ENCODE data around the gene DOCK6. TPM values are rescaled to one million over a fixed set of nuclear protein-coding genes. Genes with fewer than 3 reads are reported as not detected.

The DOCK6 gene
- total and polyA plus RNA-seq, 2 donors (not counting 1 experiment from before 2014, with no cell fraction given), result 6.9 to 17.7 TPM

- no peaks in the 10 kb centered on the region for H3K9me3 ChIP-seq (ENCODE audit: control insufficient read depth, insufficient read depth, low read depth, low read length)
- no peak overlapping the region for H3K9ac ChIP-seq (ENCODE audit: insufficient read depth, low read length)
- H3K27me3 ChIP-seq (ENCODE audit: control insufficient read depth, insufficient read depth, low read length), result no peaks in the 10 kb centered on the region
- DNase-seq (ENCODE audit: low read depth in 2 of 2), result no peak
- H3K27ac ChIP-seq (ENCODE audit: insufficient read depth, low read length), result no peak overlapping the region
- H4K20me1 ChIP-seq (ENCODE audit: control insufficient read depth, extremely low read depth, insufficient read depth, low read length), result no peaks in the 10 kb centered on the region
- no peaks in the 10 kb centered on the region for H3K79me2 ChIP-seq (ENCODE audit: control insufficient read depth, insufficient read depth, low read length)
- no peak overlapping the region for H3K4me3 ChIP-seq (replicated peaks in 1 of 4; ENCODE audit: control extremely low read depth in 1 of 4, insufficient read depth in 1 of 4, low read depth in 3 of 4, low read length in 4 of 4)
- H3K4me2 ChIP-seq (ENCODE audit: extremely low read depth, insufficient read depth, low read length), result no peak overlapping the region
- H3K36me3 ChIP-seq (ENCODE audit: control insufficient read depth, insufficient read depth, low read length), result no peaks in the 10 kb centered on the region
- TF ChIP-seq EZH2 (IDR thresholded peaks at IDR 0.05; ENCODE audit: low read length, missing control alignments) (no peak), CTCF (conservative IDR thresholded peaks at IDR 0.05 in 1 of 2, IDR thresholded peaks at IDR 0.05 in 1 of 2; ENCODE audit: low read depth in 1 of 2, low read length in 2 of 2) (no peak)
- no peak overlapping the region for H2AFZ ChIP-seq (ENCODE audit: low read length)
- peaks cover 12% of the 10 kb centered on the region for H3K4me1 ChIP-seq (ENCODE audit: control insufficient read depth, extremely low read depth, insufficient read depth, low read length)
These were observed 3.0 kb upstream of the DOCK6 start for GRCh38 chr19:11265177-11265784.

- H3K27me3 ChIP-seq (ENCODE audit: control insufficient read depth, insufficient read depth, low read length), result no peaks in the 10 kb centered on the region
- no peaks in the 10 kb centered on the region for H3K9me3 ChIP-seq (ENCODE audit: control insufficient read depth, insufficient read depth, low read depth, low read length)
- H2AFZ ChIP-seq (ENCODE audit: low read length), result no peak overlapping the region
- H3K4me1 ChIP-seq (ENCODE audit: control insufficient read depth, extremely low read depth, insufficient read depth, low read length), result peaks cover 12% of the 10 kb centered on the region
- TF ChIP-seq CTCF (conservative IDR thresholded peaks at IDR 0.05 in 1 of 2, IDR thresholded peaks at IDR 0.05 in 1 of 2; ENCODE audit: low read depth in 1 of 2, low read length in 2 of 2) (no peak), EZH2 (IDR thresholded peaks at IDR 0.05; ENCODE audit: low read length, missing control alignments) (no peak)
- no peaks in the 10 kb centered on the region for H3K79me2 ChIP-seq (ENCODE audit: control insufficient read depth, insufficient read depth, low read length)
- H3K4me2 ChIP-seq (ENCODE audit: extremely low read depth, insufficient read depth, low read length), result no peak overlapping the region
- no peak overlapping the region for H3K27ac ChIP-seq (ENCODE audit: insufficient read depth, low read length)
- no peaks in the 10 kb centered on the region for H4K20me1 ChIP-seq (ENCODE audit: control insufficient read depth, extremely low read depth, insufficient read depth, low read length)
- H3K36me3 ChIP-seq (ENCODE audit: control insufficient read depth, insufficient read depth, low read length), result no peaks in the 10 kb centered on the region
- no peak for DNase-seq (ENCODE audit: low read depth in 2 of 2)
- no peak overlapping the region for H3K4me3 ChIP-seq (replicated peaks in 1 of 4; ENCODE audit: control extremely low read depth in 1 of 4, insufficient read depth in 1 of 4, low read depth in 3 of 4, low read length in 4 of 4)
- H3K9ac ChIP-seq (ENCODE audit: insufficient read depth, low read length), result no peak overlapping the region
These were observed 2.3 kb upstream of the DOCK6 start for GRCh38 chr19:11264452-11265176.

- H4K20me1 ChIP-seq (ENCODE audit: control insufficient read depth, extremely low read depth, insufficient read depth, low read length), result no peaks in the 10 kb centered on the region
- no peak for DNase-seq (ENCODE audit: low read depth in 2 of 2)
- peaks cover 6% of the 10 kb centered on the region for H3K4me1 ChIP-seq (ENCODE audit: control insufficient read depth, extremely low read depth, insufficient read depth, low read length)
- no peak overlapping the region for H3K27ac ChIP-seq (ENCODE audit: insufficient read depth, low read length)
- H2AFZ ChIP-seq (ENCODE audit: low read length), result no peak overlapping the region
- no peak overlapping the region for H3K4me2 ChIP-seq (ENCODE audit: extremely low read depth, insufficient read depth, low read length)
- H3K27me3 ChIP-seq (ENCODE audit: control insufficient read depth, insufficient read depth, low read length), result no peaks in the 10 kb centered on the region
- no peak overlapping the region for H3K4me3 ChIP-seq (replicated peaks in 1 of 4; ENCODE audit: control extremely low read depth in 1 of 4, insufficient read depth in 1 of 4, low read depth in 3 of 4, low read length in 4 of 4)
- TF ChIP-seq CTCF (conservative IDR thresholded peaks at IDR 0.05 in 1 of 2, IDR thresholded peaks at IDR 0.05 in 1 of 2; ENCODE audit: low read depth in 1 of 2, low read length in 2 of 2) (no peak), EZH2 (IDR thresholded peaks at IDR 0.05; ENCODE audit: low read length, missing control alignments) (no peak)
- no peaks in the 10 kb centered on the region for H3K36me3 ChIP-seq (ENCODE audit: control insufficient read depth, insufficient read depth, low read length)
- no peak overlapping the region for H3K9ac ChIP-seq (ENCODE audit: insufficient read depth, low read length)
- H3K9me3 ChIP-seq (ENCODE audit: control insufficient read depth, insufficient read depth, low read depth, low read length), result no peaks in the 10 kb centered on the region
- no peaks in the 10 kb centered on the region for H3K79me2 ChIP-seq (ENCODE audit: control insufficient read depth, insufficient read depth, low read length)
These were observed 1.4 kb upstream of the DOCK6 start for GRCh38 chr19:11263726-11264125.
